ENCODE measurements around the gene APOA1.

DNA sequence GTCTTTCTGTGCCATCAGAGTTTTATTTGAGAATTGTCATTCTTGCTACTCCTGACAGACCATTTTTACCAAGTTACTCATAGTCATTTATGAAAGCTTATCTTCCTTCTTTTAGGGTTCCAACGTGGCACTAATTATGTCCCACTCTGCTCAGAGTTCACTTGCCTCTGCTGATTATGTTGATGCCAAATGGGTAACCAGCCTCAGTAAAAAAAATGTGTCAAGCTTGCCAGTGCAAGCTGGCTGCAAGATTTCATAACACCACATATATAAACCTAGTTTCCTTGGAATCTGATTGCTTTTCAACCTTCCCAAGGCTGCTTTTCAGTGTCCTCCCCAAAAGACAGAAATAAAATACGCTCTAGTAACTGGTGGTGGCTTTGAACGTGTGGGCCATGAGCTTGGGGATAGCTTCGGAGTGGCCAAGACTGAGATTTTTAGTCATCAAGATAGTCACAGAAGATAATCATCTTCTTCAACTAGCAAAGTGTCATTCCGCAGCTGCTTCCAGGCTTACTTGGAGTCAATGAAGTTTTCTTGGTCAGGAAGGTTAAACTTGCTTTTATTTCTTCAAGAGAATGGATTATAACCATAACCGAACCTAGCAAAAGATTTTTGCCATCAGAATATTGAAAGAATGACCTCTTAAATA, 29.5 kb upstream of the APOA1 start:
- no peak for TF ChIP-seq GATA2 (IDR thresholded peaks at IDR 0.05; ENCODE audit: low read depth, low read length)
- TF ChIP-seq GATA3 (IDR thresholded peaks at IDR 0.05; ENCODE audit: low read depth, low read length): no peak
